Aorta (tissue), 5 donors: ENCODE results near the gene DPP6. TPM values are rescaled to one million over a fixed set of nuclear protein-coding genes. Genes with fewer than 3 reads are reported as not detected.
A peak's percentile ranks its signal among the peaks of the same experiment; 100 is the strongest.

Experiments
- ATAC-seq: fragments of 200-7000 bp; cut with Tn5 transposase; one replicate; pipeline ENCODE4 v1.9.1; 2022; ENCODE audit warnings: moderate library complexity; ENCODE audit not compliant: low FRiP score
- DNase-seq, 2 donors: peaks; one replicate each; pipeline ENCODE4 v3.0.0-alpha.2; 2020
- H3K27ac ChIP-seq, 2 donors: one replicate each; pipeline ENCODE4 v1.5.1; 2013; ENCODE audit warnings: low read length in 2 of 2, mild to moderate bottlenecking in 2 of 2, moderate library complexity in 2 of 2, control low read depth in 1 of 2, inconsistent platforms in 1 of 2, low read depth in 1 of 2
- H3K27me3 ChIP-seq, 2 donors: one replicate each; pipeline ENCODE4 v1.6.1; 2013; ENCODE audit warnings: control low read depth in 1 of 2, low read length in 1 of 2, mild to moderate bottlenecking in 1 of 2, moderate library complexity in 1 of 2; ENCODE audit not compliant: insufficient read depth in 2 of 2, control insufficient read depth in 1 of 2
- H3K36me3 ChIP-seq, 2 donors: one replicate each; pipeline ENCODE4 v1.6.1; 2013; ENCODE audit warnings: control low read depth in 1 of 2, low read length in 1 of 2, mild to moderate bottlenecking in 1 of 2; ENCODE audit not compliant: insufficient read depth in 2 of 2, control insufficient read depth in 1 of 2
- H3K4me1 ChIP-seq, 2 donors: one replicate each; pipeline ENCODE4 v1.6.1; 2013; ENCODE audit warnings: low read length in 2 of 2, control low read depth in 1 of 2, mild to moderate bottlenecking in 1 of 2, moderate library complexity in 1 of 2; ENCODE audit not compliant: insufficient read depth in 2 of 2, control insufficient read depth in 1 of 2
- H3K4me3 ChIP-seq, 2 donors: one replicate each; pipeline ENCODE4 v1.5.1; 2013; ENCODE audit warnings: low read length in 2 of 2, control low read depth in 1 of 2, mild to moderate bottlenecking in 1 of 2
- H3K9me3 ChIP-seq: one replicate; pipeline ENCODE4 v1.6.1; 2013; ENCODE audit warnings: mild to moderate bottlenecking, low read length; ENCODE audit not compliant: control insufficient read depth
- WGBS, 2 donors: extraction: QIAGEN DNeasy Blood & Tissue Kit; methylation state at CpG; one replicate each; pipeline ENCODE4 v1.1.7; 2013; 5-methylcytosine and 5-hydroxymethylcytosine counted together
- intact Hi-C, 2 donors: fragments of 100-400 bp; cut with DNase I; formaldehyde crosslinking; loops; one replicate each; pipeline versions ENCODE4 v1.14.2 to v1.15.0; 2022
- polyA plus RNA-seq, 2 donors: library from polyadenylated mRNA; stranded (reverse); fragments of 200-250 nt; gene quantifications; one replicate each; pipeline ENCODE4 v1.2.3, GENCODE V29; 2013
- total RNA-seq, 2 donors: library from RNA; stranded (reverse); fragmentation: NEBNext Ultra II Directional; extraction: Animal tissue kit (Norgen Biotek cat#: 25700); gene quantifications; one replicate each; pipeline ENCODE4 v1.2.1, GENCODE V29; 2021
- donor health status: healthy with polysubstance abuse.
- donor health status: Bipolar disorder and iron deficiency.
- donor health status: DM: no; HTN: no; CAD: no.
- donor health status: DM: no; HTN: no; CAD: no.
- donor health status: DM: yes; HTN: yes; CAD: no.

DPP6 gene
- total and polyA plus RNA-seq, 4 donors = 0.69 TPM; not detected in 3

DNA sequence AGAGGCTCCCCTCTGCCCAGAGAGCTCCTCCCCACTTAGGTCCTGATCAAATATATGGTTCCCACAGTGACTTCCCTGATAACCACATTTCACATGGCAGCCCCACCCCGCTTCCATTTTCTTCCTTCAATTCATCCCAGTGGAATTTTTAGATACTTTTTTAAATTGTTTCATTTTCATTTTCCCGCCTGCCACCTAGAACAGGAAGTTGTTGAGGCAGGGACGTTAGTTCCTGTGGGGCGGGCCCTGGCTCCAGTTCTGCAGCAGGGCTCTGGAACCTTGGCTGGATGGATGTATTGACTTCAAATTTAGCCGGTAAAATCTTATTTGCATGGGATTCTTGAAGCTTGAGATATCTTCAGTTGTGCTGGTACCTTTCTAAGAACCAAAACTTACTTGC, 724.2 kb downstream of the DPP6 start:
- intact Hi-C loops = no loop called here
- H3K4me3 ChIP-seq = no peak overlapping the region
- ATAC-seq (no peak), DNase-seq (no peak)
- H3K9me3 ChIP-seq = no peaks in the 10 kb centered on the region
- no peaks in the 10 kb centered on the region for H3K27me3 ChIP-seq
- H3K27ac ChIP-seq = no peak overlapping the region
- WGBS, 2 donors = 70 to 72% methylated on average over 5 of the region's 5 CpGs
- H3K36me3 ChIP-seq = no peaks in the 10 kb centered on the region
- H3K4me1 ChIP-seq = no peaks in the 10 kb centered on the region

DNA sequence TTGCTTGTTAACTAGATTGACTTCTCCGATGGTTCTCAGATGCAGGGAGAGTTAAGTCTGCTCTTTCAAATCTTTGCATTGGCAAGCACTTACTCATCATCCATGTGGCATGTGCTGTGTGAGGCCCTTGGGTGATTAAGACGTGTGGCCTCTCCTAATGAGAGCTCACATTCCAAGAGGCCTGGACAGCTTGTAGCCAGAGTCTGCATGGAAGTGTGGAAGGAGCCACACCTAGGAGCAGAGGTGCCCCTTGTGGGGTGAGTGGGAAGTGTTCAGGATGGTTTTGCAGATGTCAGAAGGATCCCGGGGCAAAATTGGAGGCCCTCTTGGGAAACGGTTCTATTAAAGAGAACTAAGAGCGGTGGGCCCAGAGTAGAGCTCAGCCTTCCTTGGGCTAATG, 724.8 kb downstream of the DPP6 start:
- no peak overlapping the region for H3K4me3 ChIP-seq
- no peak overlapping the region for H3K27ac ChIP-seq
- no peaks in the 10 kb centered on the region for H3K36me3 ChIP-seq
- WGBS, 2 donors = 64 to 67% methylated on average over 5 of the region's 5 CpGs
- H3K4me1 ChIP-seq = no peaks in the 10 kb centered on the region
- intact Hi-C loops = no loop called here
- no peaks in the 10 kb centered on the region for H3K27me3 ChIP-seq
- no peaks in the 10 kb centered on the region for H3K9me3 ChIP-seq
- ATAC-seq (no peak), DNase-seq (no peak)

DNA sequence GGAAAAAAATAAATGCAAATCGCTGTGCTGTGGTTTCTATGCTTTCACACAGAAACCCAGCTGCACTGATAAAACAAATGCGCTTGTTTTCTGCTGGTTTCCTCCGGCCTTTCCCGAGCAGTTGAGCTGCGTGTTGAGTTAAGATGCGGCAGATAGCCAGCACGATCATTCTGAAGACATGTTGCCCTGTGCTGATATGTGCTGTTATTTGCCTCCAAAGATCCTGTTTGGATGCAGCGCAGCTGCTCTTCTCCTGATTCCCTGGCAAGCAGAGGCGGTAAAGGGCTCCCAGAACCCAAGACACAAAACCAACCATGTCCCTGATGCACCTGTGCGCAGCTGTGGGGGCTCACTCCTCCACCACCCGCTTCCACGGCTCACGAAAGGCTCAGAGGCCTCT, 725.3 kb downstream of the DPP6 start:
- DNase-seq (no peak), ATAC-seq (no peak)
- no peak overlapping the region for H3K27ac ChIP-seq
- WGBS, 2 donors = 89 to 90% methylated on average over 13 of the region's 13 CpGs
- no peaks in the 10 kb centered on the region for H3K27me3 ChIP-seq
- no peak overlapping the region for H3K4me3 ChIP-seq
- H3K4me1 ChIP-seq = no peaks in the 10 kb centered on the region
- H3K36me3 ChIP-seq = no peaks in the 10 kb centered on the region
- intact Hi-C loops = no loop called here
- H3K9me3 ChIP-seq = no peaks in the 10 kb centered on the region

GRCh38 chr7:154777908-154778307, 725.7 kb downstream of the DPP6 start:
- Histone ChIP-seq H3K27me3 (no peaks in the 10 kb centered on the region), H3K4me3 (no peak overlapping the region), H3K9me3 (no peaks in the 10 kb centered on the region), H3K27ac (no peak overlapping the region), H3K4me1 (no peaks in the 10 kb centered on the region), H3K36me3 (no peaks in the 10 kb centered on the region)
- ATAC-seq = no peak
- intact Hi-C loops = no loop called here
- DNase-seq = no peak
- WGBS, 2 donors = 88 to 90% methylated on average over 6 of the region's 6 CpGs

- intact Hi-C loops = no loop called here
- ATAC-seq = no peak
- 75 to 80% methylated on average over 16 of the region's 16 CpGs for WGBS, 2 donors
Measured at GRCh38 chr7:154781369-154782303, 729.4 kb downstream of the DPP6 start.

DNA sequence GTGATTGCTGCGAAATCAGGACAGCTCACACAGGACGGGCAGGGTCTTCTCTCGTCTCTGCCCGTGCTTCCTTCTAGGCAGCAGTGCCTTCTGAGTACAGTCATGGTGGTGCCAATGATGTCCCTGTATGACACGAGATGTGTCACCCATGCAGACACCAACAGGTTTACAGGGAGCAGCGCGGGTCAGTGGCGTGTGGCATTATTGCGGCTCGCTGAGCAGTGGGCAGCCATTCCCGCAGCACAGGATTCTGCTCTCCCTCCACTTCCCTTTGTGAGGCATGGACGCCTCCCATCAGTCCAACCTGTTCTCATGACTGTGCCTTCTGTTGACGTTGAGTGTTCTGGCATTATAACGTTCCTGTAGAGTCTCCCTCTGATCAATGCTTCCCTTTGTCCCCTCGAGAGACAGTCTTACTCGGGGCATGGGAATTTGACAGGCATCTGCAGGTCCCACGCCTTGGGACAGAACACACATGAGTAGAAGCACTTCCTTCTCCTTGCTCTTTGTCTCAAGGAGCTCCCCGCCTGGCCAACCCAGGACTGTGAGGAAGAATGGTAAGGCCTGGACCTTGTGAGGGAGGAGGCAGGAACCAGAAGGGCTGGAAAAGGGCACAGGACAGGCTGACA, 731.2 kb downstream of the DPP6 start:
- ATAC-seq (peak; percentile 28), DNase-seq (peak in 1 of 2 donors; percentile 55)
- Histone ChIP-seq H3K36me3 (no peaks in the 10 kb centered on the region), H3K27ac (no peak overlapping the region), H3K4me1 (no peaks in the 10 kb centered on the region), H3K4me3 (no peak overlapping the region), H3K27me3 (no peaks in the 10 kb centered on the region), H3K9me3 (peaks cover 3% of the 10 kb centered on the region)
- intact Hi-C loops = no loop called here
- WGBS, 2 donors = 70 to 75% methylated on average over 18 of the region's 18 CpGs

More at GRCh38 chr7:154781369-154782303, 729.4 kb downstream of the DPP6 start:
- Histone ChIP-seq H3K4me3 (no peak overlapping the region), H3K9me3 (peaks cover 3% of the 10 kb centered on the region), H3K36me3 (no peaks in the 10 kb centered on the region), H3K27ac (no peak overlapping the region), H3K4me1 (no peaks in the 10 kb centered on the region), H3K27me3 (no peaks in the 10 kb centered on the region)
- peak in 1 of 2 donors; percentile 22 for DNase-seq

GRCh38 chr7:154785898-154786297, 733.7 kb downstream of the DPP6 start:
- Histone ChIP-seq H3K27me3 (no peaks in the 10 kb centered on the region), H3K9me3 (peaks cover 3% of the 10 kb centered on the region), H3K27ac (no peak overlapping the region), H3K4me3 (no peak overlapping the region), H3K36me3 (no peaks in the 10 kb centered on the region), H3K4me1 (no peaks in the 10 kb centered on the region)
- intact Hi-C loops = no loop called here
- 22 to 69% methylated on average over 2 of the region's 2 CpGs for WGBS, 2 donors
- ATAC-seq (no peak), DNase-seq (no peak)

- no peaks in the 10 kb centered on the region for H3K36me3 ChIP-seq
- peaks cover 1% of the 10 kb centered on the region for H3K9me3 ChIP-seq
- no peaks in the 10 kb centered on the region for H3K27me3 ChIP-seq
- no peak for ATAC-seq
- intact Hi-C loops = no loop called here
- DNase-seq = no peak
- no peak overlapping the region for H3K4me3 ChIP-seq
- H3K4me1 ChIP-seq = no peaks in the 10 kb centered on the region
- 57 to 72% methylated on average over 6 of the region's 6 CpGs for WGBS, 2 donors
- H3K27ac ChIP-seq = no peak overlapping the region
Measured at GRCh38 chr7:154789404-154789803, 737.2 kb downstream of the DPP6 start.

- 75 to 81% methylated on average over 4 of the region's 4 CpGs for WGBS, 2 donors
- ATAC-seq = no peak
Measured at GRCh38 chr7:154791611-154792010, 739.4 kb downstream of the DPP6 start.

More at GRCh38 chr7:154791611-154792010, 739.4 kb downstream of the DPP6 start:
- no peak for DNase-seq
- no peaks in the 10 kb centered on the region for H3K27me3 ChIP-seq
- no peaks in the 10 kb centered on the region for H3K4me1 ChIP-seq
- no peaks in the 10 kb centered on the region for H3K36me3 ChIP-seq
- H3K9me3 ChIP-seq = no peaks in the 10 kb centered on the region
- intact Hi-C loops = no loop called here
- no peak overlapping the region for H3K4me3 ChIP-seq
- H3K27ac ChIP-seq = no peak overlapping the region
